Measurements from ENCODE around the gene PPDPF.
A peak's percentile ranks its signal among the peaks of the same experiment; 100 is the strongest.

PPDPF gene

DNA sequence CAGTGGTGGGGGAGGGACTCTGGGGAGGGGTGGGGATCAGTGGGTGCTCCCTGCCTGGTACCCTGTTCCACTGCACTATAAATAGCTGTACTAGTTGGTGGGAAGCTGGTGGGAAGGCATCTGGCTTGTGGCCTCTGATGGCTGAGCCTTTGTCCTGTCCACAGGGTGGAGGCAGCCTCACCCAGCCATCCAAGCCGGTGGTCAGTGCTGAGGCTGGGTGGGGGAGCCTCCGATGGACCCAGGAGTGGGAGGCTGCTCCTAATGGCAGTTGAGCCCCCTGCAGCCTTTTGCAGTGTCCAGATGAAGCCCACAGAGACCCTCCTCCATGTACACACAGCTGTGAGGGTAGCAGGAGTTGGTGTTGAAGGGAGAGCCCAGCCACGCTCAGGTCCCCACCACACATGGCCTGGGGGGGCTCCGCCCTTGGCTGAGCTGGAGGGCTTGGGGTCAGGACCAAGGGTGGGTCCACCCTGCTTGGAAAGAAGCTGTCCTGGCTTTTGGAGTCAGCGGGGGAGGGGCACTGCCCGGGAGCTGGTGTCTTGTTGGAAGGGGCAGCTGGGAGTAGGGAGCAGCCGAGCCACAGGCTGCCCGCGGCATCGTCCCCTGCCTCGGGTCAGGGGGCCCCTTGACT, 2.5 kb downstream of the PPDPF start:
- DNase-seq, result no peak

DNA sequence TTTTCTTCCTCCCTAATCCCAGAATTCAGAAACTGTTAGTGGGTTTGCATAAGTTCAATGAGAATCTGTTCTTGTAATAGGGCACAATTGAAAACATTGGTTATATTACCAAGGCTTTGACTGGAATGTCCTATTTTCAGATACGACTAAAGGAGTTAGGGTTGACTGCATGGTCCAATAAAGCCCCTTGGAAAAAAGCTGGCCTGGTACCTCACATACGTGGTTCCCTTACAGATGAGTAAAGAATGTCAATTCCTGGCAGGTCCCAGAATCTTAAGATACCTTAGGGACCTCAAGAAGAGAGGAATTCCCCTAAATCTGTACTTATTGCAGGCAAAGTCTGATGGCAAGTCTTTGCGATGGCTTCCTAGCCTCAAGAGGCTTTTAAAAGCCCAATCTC, 4.6 kb downstream of the PPDPF start:
- no peak for DNase-seq

DNA sequence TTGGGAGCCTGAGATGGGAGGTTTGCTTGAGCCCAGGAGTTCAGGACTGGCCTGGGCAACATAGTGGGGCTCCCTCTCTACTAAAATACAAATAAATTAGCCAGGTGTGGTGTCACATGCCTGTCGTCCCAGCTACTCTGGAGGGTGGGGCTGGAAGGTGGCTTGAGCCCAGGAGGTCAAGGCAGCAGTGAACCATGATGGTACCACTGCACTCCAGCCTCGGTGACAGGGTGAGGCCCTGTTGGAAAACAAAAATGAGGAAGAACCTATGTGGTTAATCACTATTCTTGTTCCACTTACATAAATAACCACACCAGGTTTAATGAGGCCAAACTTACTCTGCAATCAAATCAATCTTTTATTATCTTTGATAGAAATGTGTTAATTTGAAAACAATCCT, 5.4 kb downstream of the PPDPF start:
- no peak for DNase-seq

DNA sequence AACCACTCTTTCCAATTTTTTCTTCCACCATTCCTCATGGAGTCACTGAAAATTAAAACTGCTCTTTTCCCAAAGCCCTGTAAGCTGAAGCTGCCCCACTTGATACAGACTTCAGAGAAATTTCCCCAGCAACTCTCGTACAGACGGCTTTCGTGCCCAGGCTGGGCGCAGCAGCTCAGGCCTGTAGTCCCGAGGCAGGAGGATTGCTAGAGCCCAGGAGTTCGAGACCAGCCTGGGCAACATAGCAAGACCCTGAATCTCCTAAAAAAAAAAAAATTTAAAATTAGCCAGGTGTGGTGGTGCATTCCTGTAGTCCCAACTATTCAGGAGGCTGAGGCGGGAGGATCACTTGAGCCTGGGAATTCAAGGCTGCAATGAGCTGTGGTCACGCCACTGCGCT, 6.6 kb downstream of the PPDPF start:
- no peak for DNase-seq

DNA sequence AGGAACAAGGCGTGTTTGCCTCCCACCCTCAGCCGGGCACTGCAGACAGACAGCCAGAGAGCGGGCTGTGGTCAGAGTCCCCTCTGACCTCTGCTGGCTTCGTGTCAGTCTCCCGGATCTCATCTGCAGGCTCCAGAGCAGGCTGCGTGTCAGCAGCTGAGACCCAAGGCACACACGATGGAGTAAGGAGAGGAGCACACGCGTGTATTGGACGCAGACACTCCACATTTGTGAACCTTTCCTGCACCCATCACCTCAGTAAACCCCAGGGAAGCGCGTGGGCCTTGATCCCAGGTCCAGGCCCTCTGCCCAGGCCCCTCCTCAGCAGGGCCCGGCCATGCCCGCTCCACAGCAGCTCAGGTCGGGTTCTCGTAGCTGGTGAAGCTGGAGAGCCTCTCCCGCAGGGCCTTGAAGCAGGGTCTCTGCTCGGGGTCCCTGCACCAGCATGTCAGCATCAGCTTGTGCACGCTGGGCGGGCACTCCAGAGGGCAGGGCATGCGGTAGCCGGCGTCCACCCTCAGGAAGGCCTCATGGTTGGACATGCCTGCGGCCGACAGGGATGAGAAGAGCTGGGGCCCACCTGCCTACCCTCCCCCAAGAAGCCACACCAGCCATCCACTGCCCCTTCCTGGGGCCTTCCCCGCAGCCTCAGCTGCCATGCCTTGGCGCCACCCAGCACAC, 8.8 kb downstream of the PPDPF start:
- no peak for DNase-seq

DNA sequence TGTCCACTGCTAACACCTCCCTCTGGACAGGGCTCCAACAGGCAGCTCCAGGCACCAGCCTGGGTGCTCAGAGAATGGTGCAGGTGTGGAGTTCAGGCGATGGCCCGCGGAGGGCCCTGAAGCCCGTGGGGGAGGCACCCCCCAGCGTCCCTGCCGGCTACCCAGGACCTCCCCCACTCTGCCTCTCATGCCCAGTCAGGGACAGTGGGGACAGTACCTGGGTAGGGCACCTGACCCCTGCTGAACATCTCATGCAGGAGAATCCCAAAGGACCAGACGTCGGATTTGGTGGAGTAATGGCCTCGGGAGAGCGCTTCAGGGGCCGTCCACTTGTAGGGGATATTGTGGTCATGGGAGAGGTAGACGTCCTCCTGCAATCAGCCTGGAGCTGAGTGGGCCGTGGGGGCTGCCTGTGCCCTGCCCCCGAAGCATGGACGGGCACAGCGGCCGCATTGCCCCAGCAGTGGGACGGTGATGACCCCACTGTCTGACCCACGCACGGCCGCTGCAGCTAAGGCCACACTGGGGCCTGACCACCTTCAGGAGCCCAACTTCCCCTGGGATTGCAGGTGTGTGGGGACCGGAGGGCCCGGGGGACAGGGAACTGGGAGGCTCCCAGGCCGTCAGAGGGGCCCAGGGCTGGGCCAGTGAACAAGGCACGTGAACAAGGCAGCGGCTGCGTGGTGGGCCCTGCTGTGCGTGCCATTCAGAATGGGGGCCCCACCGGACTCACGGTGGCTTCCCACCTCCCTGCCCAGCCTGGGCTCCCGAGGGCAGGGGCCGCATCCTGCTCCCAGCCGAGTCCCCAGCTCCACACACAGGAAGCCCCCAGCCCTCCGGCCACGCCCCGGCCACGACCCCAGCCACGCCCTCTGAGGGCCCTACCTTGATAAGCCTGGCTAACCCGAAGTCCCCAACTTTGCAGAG, 9.6 kb downstream of the PPDPF start:
- no peak for DNase-seq

DNA sequence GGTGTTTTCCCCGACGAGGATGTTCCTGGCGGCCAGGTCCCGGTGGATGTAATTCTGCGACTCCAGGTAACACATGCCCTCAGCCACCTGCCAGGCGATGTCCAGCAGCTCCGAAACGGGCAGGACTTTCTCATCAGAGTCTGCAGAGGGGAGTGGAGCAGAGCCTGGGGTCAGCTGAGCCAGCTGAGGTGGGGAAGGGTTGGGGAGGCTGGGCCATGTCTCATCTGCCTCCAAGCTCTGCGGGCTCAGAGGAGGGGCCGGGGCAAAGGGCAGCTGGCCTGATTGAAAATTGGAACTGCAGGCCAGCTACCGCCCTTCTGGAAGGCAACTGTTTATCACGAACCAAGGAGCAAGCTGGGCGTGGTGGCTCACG, 10.2 kb downstream of the PPDPF start:
- no peak for DNase-seq

DNA sequence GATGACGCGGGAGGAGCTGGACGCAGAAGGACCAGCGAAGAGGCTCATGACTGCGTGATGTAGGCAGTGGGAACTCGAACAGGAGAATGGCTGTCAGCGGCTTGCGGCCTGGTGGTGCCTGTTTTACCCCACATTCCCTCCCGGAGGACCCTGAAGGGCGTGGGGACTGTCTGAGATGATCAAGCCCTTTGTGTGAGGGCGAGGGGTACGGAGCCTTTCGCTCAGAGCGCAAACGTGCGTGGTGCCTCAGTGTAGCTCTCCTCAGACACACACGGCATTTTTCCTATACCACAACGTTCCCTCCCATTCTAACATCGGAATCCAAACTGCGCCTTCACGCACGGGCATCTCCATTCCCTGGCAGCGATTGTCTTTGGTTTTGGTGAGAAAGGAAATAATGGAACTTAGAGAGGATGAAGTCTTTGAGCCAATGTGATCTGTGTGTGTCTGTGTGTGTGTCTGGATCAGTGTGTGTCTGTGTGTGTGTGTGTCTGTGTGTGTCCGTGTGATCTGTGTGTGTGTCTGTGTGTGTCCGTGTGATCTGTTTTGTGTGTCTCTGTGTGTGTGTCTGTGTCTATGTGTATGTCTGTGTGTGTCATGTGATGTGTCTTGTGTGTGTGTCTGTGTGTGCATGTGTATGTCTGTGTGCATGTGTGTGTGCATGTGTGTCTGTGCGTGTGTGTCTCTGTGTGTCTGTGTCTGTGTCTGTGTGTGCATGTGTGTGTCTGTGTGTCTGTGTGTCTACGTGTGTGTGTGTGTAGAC, 11.3 kb downstream of the PPDPF start:
- no peak for DNase-seq

DNA sequence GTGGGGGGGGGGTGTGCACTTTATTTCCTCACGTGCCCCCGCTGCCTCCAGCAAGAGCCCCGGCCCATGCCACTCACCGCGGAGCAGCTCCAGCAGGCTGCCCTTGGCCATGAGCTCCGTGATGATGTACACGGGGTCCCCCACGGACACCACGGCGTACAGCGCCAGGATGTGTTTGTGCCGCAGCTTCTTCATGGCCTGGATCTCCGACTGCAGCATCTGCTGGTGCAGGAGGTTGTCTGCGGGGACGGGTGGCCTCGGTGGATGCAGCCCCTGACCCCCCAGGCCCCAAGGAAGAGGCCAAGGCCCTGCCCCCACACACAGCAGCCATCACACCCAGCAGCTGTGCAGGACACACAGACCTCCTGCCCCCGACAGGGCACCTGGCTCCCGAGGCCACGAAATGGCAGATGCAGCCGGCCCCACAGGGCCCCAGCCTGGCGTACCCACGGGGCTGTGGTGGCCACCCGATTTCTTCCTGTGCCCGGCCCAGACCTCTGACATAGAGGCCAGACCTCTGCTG, 11.9 kb downstream of the PPDPF start:
- no peak for DNase-seq

DNA sequence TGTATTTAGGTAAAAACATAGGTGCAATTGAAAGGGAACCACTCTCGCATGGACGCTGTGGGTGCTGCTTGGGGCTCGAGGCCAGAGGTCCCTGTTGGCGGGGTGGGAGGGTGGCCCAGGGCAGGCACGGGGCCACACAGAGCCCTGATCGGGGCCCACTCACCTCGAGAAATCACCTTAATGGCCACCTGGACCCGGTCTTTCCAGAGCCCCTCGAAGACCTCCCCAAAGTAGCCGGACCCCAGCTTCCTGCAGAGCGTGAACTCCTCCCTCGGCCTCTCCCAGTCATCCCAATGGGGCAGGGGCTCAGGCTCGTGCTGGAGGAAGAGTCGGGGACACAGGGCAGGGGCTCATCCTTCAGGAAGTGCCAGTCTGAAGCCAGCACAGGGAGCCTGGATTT, 12.8 kb downstream of the PPDPF start:
- no peak for DNase-seq

DNA sequence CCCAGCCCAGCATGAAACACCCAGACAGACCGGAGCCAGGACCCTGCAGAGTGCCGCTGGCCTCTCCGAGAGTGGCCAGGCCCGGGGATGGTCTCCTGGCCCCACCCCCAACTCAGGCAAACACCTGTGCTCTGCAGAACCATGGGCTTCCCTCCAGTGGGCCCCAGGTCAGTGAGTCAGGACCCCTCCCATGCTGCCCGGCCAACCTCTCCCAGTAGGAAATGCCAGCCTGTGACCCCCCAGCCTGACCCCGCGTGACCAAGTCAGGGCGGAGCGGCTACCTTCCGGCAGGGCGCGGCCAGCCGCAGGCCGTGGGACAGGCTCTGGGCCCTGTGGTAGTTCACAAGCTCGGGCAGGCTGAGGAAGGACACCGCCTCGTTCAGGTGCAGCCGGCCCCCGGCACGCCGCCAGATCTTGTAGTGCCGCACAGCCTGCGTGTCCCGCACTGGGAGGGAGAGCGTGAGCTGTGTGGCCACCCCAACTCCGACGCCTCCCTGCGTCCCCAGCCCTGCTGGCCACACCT, 13.4 kb downstream of the PPDPF start:
- no peak for DNase-seq

DNA sequence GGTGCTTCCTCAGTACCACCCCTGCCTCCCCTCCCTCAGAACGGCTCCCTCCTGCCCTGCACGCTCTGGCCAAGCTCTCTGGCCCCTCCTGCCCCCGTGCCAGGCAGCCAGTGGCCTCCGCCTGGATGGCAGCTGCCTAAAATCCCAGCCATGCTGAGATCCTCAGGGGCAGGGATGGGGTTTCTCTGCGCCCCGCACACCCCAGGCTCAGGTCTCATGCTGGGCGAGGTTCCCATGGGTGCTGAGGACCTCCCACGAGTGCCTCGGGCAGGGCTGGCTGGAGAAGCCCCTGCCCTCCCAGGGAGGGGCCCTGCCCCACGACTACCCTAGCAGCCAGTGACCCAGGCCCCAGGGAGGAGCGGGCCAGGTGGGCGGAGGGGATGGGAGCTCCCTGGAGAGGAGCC, 13.9 kb downstream of the PPDPF start:
- no peak for DNase-seq

DNA sequence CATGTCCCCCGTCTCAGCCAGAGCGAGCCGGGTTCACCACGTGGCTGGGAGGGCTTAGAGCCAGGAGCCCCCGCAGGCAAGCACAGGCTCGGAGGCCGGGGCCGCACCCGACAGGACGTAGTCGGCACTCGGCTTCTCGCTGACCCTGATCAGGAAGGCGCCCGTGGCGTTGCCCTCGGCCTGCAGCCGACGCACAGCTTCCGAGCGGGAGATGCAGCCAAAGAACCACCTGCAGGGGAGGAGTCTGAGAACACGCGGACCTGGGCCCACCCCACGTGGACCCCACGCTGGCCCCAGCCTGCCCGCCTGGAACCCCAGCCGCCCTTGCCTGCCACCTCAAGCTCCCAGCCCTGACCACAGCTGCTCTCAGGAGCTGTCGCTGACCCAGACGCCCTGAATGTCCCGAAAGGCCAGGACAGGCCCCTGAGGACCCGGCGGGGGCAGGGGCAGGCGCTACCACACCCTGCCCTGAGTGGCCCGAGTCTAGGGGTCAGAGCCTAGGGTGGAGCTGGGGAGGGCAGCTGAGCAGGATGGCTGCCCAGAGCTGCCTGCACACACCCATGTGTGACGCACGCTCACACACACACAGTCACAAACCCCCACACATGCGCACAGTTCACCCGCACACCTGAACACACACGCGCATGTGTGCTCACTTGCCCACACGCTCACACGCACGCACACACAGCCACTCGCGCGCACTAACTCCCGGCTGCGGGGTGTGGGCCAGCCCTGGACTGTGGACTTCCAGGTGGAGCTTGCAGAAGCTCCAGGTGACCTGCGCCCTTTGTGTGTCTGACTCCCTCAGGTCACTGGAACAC, 14.5 kb downstream of the PPDPF start:
- DNase-seq, result no peak

DNA sequence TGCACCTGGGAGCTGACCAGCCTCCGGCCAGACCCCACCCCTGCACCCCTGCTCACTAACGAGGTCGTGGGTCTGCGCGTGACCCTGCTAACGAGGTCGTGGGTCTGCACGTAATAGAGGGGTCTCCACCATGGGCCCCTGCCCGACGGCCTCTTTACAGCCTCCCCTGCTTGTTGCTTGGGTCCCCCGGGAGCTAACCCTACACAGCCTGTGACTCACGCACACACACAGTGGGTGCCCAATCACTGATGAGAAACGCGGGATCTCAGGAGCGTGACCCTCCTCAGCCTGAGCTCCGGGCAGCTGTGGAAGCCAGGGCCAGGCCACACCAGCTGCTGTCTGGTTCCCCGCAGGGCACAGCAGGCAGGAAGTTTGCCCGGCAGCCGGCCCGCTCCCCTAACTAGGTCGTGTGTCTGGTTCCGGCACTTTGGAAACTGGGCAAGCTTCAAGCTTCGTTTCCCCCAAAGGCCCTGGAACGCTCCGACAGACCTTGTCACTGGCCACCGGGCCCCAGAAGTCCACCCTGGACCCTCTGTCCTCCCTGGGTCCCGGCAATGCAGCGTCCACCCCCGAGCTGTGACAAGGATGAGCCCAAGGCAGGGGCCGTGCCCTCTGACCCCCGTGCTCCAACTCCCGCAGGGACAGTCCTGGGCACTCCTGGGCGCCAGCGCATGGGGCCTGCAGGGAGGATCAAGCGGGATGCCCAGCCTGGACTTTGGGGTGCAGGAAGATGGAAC, 15.8 kb downstream of the PPDPF start:
- no peak for DNase-seq

DNA sequence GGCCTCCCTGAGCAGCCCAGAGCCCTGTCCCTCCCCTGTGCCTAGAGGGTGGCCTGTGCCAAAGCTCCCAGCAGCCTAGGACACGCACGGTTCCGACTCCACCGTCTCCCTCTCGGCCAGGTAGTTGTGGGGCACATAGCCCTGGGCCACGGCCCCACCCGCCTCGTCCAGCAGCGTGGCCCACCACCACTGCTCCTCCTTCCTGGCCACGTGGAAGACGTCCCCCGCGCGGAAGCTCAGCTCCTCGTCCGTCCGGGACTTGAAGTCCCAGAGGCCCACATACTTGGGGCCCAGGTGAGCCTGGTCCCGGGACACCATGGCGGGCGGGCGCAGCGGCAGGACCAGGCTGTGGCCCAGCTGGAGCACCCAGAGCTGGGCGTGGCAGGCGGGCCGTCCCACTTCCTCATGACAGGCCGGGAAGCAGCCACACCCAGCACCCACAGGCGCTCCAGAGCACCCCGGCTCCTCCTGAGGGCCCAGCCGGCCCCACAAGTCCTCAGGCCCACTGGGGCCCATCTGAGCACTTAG, 16.5 kb downstream of the PPDPF start, which contains the start of gene PTK6:
TSS of gene PTK6 (minus strand) at position 380 of the 528 bp plus-strand sequence. CDS start at position 318, 62 bp downstream.
- no peak for DNase-seq

DNA sequence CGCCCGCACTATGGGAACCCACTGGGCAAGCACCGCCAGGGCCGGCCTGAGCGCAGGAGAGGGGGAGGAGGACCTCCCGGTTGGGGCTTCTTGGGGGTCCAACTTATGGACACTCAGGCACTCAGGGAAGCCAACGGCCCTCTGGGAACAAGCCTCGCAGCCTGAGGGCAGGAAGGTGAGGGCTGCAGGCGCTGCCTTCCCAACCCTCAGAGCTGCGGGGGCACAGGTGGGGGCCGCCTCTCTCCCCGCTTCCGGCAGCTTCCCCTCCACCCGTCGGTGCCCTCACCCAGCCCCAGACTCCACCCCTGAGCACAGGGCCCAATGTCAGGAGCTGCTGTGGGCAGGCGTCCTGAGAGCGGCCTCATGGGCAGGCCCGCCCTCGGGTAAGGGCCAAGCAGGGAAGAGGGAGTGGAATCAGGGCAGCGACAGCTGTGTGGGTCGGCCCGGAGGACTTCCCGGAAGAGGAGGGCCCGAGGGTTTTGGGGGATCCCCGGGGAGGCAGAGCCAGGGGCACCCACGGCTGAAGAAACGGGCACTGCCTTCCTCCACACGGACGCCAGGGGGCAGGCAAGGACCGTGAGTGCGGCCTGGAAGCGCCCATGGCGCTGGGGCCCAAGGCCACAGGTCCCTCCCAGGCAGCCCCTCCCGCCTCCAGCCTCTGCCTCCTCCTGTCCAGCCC, 17.1 kb downstream of the PPDPF start:
- DNase-seq, result peak; percentile 81

DNA sequence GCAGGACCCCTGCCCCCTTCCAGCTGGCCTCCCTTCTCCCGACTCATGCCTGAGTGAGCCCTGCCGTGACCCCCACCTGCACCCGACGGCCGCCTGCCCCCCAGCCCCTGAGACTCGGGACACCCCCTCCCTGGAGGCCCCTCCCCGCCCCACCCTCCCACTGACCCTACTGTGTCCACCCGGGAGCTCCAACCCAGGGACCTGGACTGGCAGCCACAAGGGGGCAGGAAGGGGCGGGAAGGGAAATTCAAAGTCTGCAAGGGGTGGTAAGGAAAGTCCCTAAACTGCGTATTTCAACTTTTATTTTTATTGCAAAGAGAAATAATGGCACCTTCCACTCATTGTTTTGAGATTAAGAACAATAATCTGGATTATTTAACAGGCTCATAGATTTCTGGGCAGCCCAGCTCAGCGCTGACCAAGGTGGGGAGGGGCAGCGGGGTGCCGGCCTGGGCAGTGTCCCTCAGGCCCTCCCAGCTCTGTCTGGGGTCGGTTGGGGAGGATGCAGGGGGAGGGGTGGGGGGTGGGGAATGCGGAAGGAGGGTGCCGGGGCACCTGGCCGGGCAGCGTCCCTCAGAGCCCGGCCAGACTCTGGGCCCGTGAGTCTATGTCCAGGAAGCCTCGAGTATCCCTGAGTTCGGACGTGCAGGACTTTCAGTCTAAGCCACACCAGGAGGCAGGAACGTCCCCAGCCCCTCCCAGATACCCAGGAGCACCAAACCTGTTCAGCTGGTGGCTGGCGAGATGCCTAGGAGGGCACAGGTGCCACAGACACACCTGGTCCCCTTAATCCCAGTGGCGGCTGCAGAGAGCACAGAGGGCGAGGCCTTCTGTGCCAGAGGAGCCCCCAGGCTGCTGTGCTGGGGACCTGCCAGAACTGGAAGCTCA, 17.9 kb downstream of the PPDPF start:
- peak; percentile 96 for DNase-seq

DNA sequence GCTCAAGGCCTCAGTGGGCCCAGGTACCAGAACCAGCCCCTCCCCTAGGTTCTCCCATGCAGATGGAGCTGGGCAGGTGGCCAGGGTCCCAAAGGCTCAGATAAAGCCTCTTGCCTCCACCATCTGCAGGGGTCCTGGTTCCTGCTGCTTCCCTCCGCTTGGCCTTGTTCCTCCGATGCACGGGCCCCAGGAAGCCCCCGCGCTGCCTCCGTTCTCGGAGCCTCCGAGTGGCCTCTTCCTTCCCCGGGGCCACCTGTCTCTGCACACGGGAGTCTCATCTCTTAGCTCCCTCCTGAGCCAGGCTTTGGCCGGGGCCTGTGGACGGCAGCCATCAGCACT, 18.5 kb downstream of the PPDPF start:
- DNase-seq, result no peak
